ENCODE measurements around the gene C1QBP.
A peak's percentile ranks its signal among the peaks of the same experiment; 100 is the strongest.

Gene C1QBP

GRCh38 chr17:5478992-5479391, 40.0 kb upstream of the C1QBP start:
- TF ChIP-seq, protein P1, sequence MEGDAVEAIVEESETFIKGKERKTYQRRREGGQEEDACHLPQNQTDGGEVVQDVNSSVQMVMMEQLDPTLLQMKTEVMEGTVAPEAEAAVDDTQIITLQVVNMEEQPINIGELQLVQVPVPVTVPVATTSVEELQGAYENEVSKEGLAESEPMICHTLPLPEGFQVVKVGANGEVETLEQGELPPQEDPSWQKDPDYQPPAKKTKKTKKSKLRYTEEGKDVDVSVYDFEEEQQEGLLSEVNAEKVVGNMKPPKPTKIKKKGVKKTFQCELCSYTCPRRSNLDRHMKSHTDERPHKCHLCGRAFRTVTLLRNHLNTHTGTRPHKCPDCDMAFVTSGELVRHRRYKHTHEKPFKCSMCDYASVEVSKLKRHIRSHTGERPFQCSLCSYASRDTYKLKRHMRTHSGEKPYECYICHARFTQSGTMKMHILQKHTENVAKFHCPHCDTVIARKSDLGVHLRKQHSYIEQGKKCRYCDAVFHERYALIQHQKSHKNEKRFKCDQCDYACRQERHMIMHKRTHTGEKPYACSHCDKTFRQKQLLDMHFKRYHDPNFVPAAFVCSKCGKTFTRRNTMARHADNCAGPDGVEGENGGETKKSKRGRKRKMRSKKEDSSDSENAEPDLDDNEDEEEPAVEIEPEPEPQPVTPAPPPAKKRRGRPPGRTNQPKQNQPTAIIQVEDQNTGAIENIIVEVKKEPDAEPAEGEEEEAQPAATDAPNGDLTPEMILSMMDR (IDR thresholded peaks at IDR 0.05; ENCODE audit: insufficient read depth, low read depth, low read length, missing control alignments), result no peak
- H3K4me3 ChIP-seq (ENCODE audit: low read depth, low read length), result no peak overlapping the region
- no peak for DNase-seq (ENCODE audit: low read depth)

DNA sequence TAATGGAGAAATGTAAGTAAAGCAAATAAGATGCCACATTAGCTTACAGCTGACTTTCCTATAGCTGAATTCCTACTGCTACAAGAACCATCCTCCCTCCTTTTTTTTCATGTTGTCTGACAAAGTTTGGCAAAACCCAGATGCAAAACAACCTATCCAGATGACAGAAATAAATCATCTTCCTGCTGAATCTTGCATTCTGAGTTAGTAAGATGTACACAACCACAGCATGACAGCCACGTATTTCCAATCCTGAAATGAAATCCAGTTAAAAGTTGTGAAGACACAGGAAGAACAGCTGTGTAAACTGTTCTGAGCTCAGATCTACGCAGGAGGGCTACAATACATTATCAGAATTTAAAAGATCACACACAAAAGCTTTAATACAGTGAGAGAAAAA, 35.0 kb upstream of the C1QBP start:
- TF ChIP-seq, protein P1 (IDR thresholded peaks at IDR 0.05; ENCODE audit: insufficient read depth, low read depth, low read length, missing control alignments), result no peak
- no peak overlapping the region for H3K4me3 ChIP-seq (ENCODE audit: low read depth, low read length)
- no peak for DNase-seq (ENCODE audit: low read depth)

DNA sequence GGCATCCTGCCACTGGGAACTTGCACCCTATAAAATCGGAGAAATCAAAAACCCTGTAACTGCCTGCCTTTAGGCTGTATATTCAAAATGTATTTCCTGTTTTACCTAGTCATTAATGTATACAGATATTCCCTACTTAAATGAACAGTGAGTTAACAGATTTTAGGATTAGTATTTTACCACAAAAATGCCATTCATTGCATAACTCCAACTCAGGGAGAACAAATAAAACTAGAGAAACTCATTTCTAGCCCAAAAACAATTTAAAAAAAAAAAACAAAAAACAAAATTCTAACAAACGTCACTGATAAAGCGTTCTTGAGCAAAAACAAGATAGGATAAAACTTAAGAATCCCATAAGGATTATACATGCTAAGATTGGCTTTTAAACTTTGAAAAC, 33.6 kb upstream of the C1QBP start:
- no peak overlapping the region for H3K4me3 ChIP-seq (ENCODE audit: low read depth, low read length)
- TF ChIP-seq, protein P1 (IDR thresholded peaks at IDR 0.05; ENCODE audit: insufficient read depth, low read depth, low read length, missing control alignments), result no peak
- DNase-seq (ENCODE audit: low read depth), result no peak

DNA sequence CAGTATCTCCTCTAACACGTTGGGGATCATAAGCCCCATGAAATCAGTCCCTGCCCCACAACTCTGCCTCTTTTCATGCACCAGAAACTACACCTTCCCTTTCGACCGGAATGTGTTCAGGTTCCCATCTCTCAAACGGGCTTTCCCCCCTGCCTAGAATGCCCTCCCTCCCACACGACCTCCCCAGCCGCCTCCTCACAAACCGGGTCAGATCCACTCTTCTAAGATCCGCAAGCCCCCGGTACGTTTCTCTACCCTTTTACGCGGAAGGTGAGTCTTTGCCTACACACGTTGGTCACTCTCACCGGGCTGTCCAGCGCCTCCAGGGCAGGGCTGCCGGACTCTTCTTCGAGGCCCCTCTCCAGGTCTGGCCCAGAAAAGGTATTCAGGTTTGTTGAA, 29.1 kb upstream of the C1QBP start:
- TF ChIP-seq, protein P1 (IDR thresholded peaks at IDR 0.05; ENCODE audit: insufficient read depth, low read depth, low read length, missing control alignments), result no peak
- no peak for DNase-seq (ENCODE audit: low read depth)
- peak overlapping the region; percentile 99 for H3K4me3 ChIP-seq (ENCODE audit: low read depth, low read length)

- no peak for DNase-seq (ENCODE audit: low read depth)
- H3K4me3 ChIP-seq (ENCODE audit: low read depth, low read length), result peak overlapping the region; percentile 99
These were observed 28.5 kb upstream of the C1QBP start for GRCh38 chr17:5467416-5467815.

GRCh38 chr17:5466295-5466694, 27.3 kb upstream of the C1QBP start:
- TF ChIP-seq, protein P1 (IDR thresholded peaks at IDR 0.05; ENCODE audit: insufficient read depth, low read depth, low read length, missing control alignments), result no peak
- H3K4me3 ChIP-seq (ENCODE audit: low read depth, low read length), result no peak overlapping the region
- no peak for DNase-seq (ENCODE audit: low read depth)

More at GRCh38 chr17:5467416-5467815, 28.5 kb upstream of the C1QBP start:
- TF ChIP-seq, protein P1 (IDR thresholded peaks at IDR 0.05; ENCODE audit: insufficient read depth, low read depth, low read length, missing control alignments), result no peak

- TF ChIP-seq, protein P1 (IDR thresholded peaks at IDR 0.05; ENCODE audit: insufficient read depth, low read depth, low read length, missing control alignments), result no peak
- H3K4me3 ChIP-seq (ENCODE audit: low read depth, low read length), result no peak overlapping the region
These were observed 26.0 kb upstream of the C1QBP start for GRCh38 chr17:5464717-5465507.

More at GRCh38 chr17:5464717-5465507, 26.0 kb upstream of the C1QBP start:
- no peak for DNase-seq (ENCODE audit: low read depth)

All from GM12865 (cell line).